Osteoblast (primary cell): ENCODE measurements around the gene TCEA2. TPM values are rescaled to one million over a fixed set of nuclear protein-coding genes. Genes with fewer than 3 reads are reported as not detected.

Experiments used
- DNase-seq: peaks from one replicate; pipeline ENCODE4 v3.0.0; 2011; ENCODE audit warnings: low spot score, mixed read lengths; ENCODE audit not compliant: insufficient read length; ENCODE audit errors: missing footprints
- H2AFZ ChIP-seq: 2 replicates; pipeline ENCODE4 v1.6.0; 2011; ENCODE audit warnings: mild to moderate bottlenecking, low read length
- H3K27ac ChIP-seq: 2 replicates; pipeline ENCODE4 v1.5.1; 2011; ENCODE audit warnings: mild to moderate bottlenecking, low read depth, low read length, moderate library complexity
- H3K27me3 ChIP-seq: 2 replicates; pipeline ENCODE4 v1.6.0; 2012; ENCODE audit warnings: mild to moderate bottlenecking, control low read depth, inconsistent platforms, low read length, moderate library complexity; ENCODE audit not compliant: insufficient read depth
- H3K36me3 ChIP-seq: 2 replicates; pipeline ENCODE4 v1.5.1; 2011; ENCODE audit warnings: mild to moderate bottlenecking, low read length, control low read depth, moderate library complexity; ENCODE audit not compliant: insufficient read depth
- H3K4me1 ChIP-seq: 2 replicates; pipeline ENCODE4 v1.5.1; 2011; ENCODE audit warnings: mild to moderate bottlenecking, low read length, control low read depth, moderate library complexity; ENCODE audit not compliant: insufficient read depth
- H3K4me2 ChIP-seq: 2 replicates; pipeline ENCODE4 v1.6.0; 2011; ENCODE audit warnings: mild to moderate bottlenecking, low read length; ENCODE audit not compliant: insufficient read depth
- H3K4me3 ChIP-seq: fragments of 200-600 bp; sonication (generic); 3 replicates; pipeline ENCODE4 v1.5.1; 2012; ENCODE audit warnings: mild to moderate bottlenecking, low read length, inconsistent platforms; ENCODE audit not compliant: insufficient read depth
- H3K79me2 ChIP-seq: 2 replicates; pipeline ENCODE4 v1.6.0; 2012; ENCODE audit warnings: mild to moderate bottlenecking, low read length, control low read depth, inconsistent platforms; ENCODE audit not compliant: insufficient read depth
- H3K9me3 ChIP-seq: 2 replicates; pipeline ENCODE4 v1.5.1; 2011; ENCODE audit warnings: low read depth, low read length, control low read depth
- H4K20me1 ChIP-seq: 2 replicates; pipeline ENCODE4 v1.6.0; 2012; ENCODE audit warnings: mild to moderate bottlenecking, low read length, control low read depth; ENCODE audit not compliant: insufficient read depth
- total RNA-seq: library from RNA; depleted of rRNA; stranded (reverse); fragments of >200 nt; gene quantifications from 2 replicates; pipeline ENCODE4 v1.2.3, GENCODE V29; 2012
- TF ChIP-seq, protein P1 (sequence below): IDR thresholded peaks from 2 replicates; pipeline ENCODE4 v1.5.1; 2011; ENCODE audit warnings: mild to moderate bottlenecking, low read depth, low read length, moderate library complexity; ENCODE audit errors: extremely low read depth

TCEA2 gene
- total RNA-seq, 1 donor, result 31.5 TPM

DNA sequence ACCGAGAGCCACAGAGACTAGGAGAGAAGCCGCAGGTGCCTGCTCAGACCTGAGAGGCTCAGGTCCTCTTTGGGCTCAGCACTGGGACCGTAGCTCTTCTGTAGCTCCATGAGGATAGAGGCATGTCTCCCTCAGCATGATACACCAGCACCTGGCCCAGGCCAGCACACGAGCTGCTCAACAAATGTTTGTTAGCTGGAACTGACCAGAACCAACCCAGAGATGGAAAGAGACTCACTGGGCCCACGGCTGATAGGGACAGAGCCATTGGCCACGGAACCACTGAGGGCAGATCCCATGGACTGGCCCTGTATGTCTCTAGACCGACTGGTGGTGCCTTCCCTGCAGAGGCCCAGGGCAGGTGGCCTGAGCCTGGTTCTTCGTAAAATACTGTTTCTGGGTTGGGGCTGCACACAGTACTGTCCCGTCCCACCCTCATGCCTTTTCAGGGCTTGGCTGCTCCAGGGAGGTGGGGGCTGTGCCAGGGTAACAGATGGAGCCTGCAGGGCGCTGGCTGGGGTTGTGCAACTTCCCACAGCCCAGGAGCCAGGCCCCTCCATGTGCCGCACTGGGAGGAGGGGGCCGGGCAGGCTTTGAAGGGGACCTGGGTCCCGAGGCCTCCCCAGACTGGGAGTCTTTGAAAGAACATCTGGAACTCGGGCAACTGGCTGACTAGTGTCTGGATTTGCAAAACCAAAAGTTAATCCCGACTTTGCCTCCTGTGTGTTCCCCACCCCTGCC lies 21.8 kb upstream of the TCEA2 start:
- Histone ChIP-seq H3K36me3 (no peaks in the 10 kb centered on the region), H3K4me1 (no peaks in the 10 kb centered on the region), H4K20me1 (peaks cover 4% of the 10 kb centered on the region), H3K9me3 (no peaks in the 10 kb centered on the region), H3K27me3 (peaks cover 51% of the 10 kb centered on the region), H2AFZ (no peak overlapping the region), H3K4me3 (no peak overlapping the region), H3K79me2 (no peaks in the 10 kb centered on the region), H3K4me2 (no peak overlapping the region), H3K27ac (no peak overlapping the region)
- TF ChIP-seq, protein P1, sequence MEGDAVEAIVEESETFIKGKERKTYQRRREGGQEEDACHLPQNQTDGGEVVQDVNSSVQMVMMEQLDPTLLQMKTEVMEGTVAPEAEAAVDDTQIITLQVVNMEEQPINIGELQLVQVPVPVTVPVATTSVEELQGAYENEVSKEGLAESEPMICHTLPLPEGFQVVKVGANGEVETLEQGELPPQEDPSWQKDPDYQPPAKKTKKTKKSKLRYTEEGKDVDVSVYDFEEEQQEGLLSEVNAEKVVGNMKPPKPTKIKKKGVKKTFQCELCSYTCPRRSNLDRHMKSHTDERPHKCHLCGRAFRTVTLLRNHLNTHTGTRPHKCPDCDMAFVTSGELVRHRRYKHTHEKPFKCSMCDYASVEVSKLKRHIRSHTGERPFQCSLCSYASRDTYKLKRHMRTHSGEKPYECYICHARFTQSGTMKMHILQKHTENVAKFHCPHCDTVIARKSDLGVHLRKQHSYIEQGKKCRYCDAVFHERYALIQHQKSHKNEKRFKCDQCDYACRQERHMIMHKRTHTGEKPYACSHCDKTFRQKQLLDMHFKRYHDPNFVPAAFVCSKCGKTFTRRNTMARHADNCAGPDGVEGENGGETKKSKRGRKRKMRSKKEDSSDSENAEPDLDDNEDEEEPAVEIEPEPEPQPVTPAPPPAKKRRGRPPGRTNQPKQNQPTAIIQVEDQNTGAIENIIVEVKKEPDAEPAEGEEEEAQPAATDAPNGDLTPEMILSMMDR, result no peak
- peak; percentile 88 for DNase-seq

DNA sequence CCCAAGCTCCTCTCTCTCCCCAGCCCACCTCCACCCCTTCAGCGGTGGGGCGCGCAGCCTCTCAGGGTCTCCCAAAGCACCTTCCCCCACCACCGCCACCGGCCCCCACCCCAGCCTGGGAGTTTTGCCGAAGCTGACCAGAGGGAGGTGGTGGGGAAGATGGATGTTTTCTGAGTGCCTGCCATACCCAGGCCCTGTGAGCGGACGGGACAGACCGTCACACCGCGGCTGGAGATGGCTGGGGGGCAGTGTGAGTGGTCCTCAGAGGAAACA lies 21.3 kb upstream of the TCEA2 start:
- Histone ChIP-seq H3K27ac (no peak overlapping the region), H3K9me3 (no peaks in the 10 kb centered on the region), H2AFZ (no peak overlapping the region), H3K4me1 (no peaks in the 10 kb centered on the region), H3K36me3 (no peaks in the 10 kb centered on the region), H3K79me2 (no peaks in the 10 kb centered on the region), H3K4me3 (no peak overlapping the region), H3K27me3 (peaks cover 53% of the 10 kb centered on the region), H3K4me2 (no peak overlapping the region), H4K20me1 (peaks cover 1% of the 10 kb centered on the region)
- no peak for DNase-seq
- TF ChIP-seq, protein P1, result no peak

DNA sequence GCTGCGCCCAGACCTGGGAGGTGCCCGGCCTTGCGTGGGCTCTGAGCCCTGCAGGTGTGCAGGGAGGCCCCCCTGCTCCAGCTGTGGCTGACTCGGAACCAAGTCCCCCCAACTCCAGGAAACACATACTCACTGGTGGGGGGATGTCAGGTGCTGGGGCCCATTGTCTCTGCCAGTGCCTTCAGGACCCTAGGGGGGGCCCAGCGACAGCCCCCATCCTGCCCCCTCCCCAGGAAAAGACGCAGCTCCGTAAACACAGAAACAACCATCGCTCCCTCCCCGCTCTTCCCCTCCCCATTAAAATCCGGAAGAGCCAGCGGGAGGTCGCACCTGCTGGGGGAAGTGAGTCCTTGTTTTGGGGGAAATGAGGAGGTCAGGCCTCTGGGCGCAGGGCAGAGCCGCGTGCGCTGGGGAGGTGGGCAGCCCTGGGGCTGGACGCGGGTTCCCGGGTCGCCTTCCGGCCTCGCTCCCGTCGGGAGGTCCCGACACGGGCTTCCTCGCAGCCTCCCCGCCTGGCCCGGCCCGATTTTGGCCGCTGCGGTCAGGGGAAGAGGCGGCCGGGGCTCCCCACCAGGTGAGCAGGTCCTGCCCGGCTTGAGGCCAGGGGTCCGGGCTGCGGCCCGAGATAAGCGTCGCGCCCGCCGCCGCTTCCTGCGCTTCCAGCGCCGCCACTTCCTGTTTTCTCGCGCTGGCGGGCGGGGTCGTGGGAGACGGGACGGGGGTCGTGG lies 20.8 kb upstream of the TCEA2 start:
- no peaks in the 10 kb centered on the region for H3K36me3 ChIP-seq
- H3K79me2 ChIP-seq, result no peaks in the 10 kb centered on the region
- peak overlapping the region; percentile 53 for H3K4me3 ChIP-seq
- peak overlapping the region; percentile 57 for H3K4me2 ChIP-seq
- H3K27ac ChIP-seq, result no peak overlapping the region
- peak; percentile 84 for DNase-seq
- peaks cover 51% of the 10 kb centered on the region for H3K27me3 ChIP-seq
- H3K9me3 ChIP-seq, result no peaks in the 10 kb centered on the region
- H4K20me1 ChIP-seq, result no peaks in the 10 kb centered on the region
- H3K4me1 ChIP-seq, result no peaks in the 10 kb centered on the region
- no peak overlapping the region for H2AFZ ChIP-seq
- TF ChIP-seq, protein P1, result no peak

DNA sequence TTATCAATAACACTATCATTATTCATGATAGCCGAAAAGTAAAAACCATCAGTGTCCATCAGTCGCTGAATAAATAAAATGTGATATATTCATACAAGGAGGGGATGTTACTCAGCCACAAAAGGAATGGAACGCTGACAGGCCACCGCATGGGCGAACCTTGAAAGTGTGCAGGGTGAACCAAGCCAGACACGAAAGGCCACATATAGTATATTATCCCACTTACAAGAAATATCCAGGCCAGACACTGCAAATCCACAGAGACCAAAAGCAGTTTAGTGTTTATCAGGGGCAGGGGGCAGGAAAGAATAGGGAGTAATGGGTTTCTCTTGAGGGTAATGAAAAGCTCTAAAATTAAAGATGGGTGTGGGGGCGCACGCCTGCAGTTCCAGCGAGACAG lies 19.2 kb upstream of the TCEA2 start:
- no peak overlapping the region for H3K27ac ChIP-seq
- TF ChIP-seq, protein P1, result no peak
- no peak for DNase-seq
- H3K4me1 ChIP-seq, result no peaks in the 10 kb centered on the region
- no peak overlapping the region for H2AFZ ChIP-seq
- peaks cover 49% of the 10 kb centered on the region for H3K27me3 ChIP-seq
- H4K20me1 ChIP-seq, result no peaks in the 10 kb centered on the region
- H3K79me2 ChIP-seq, result no peaks in the 10 kb centered on the region
- no peaks in the 10 kb centered on the region for H3K9me3 ChIP-seq
- no peak overlapping the region for H3K4me3 ChIP-seq
- H3K4me2 ChIP-seq, result no peak overlapping the region
- no peaks in the 10 kb centered on the region for H3K36me3 ChIP-seq
